Breast epithelium (tissue), 4 donors: ENCODE results near the gene ACIN1. TPM values are rescaled to one million over a fixed set of nuclear protein-coding genes. Genes with fewer than 3 reads are reported as not detected.

Experiments
- DNase-seq, 2 donors: peaks; one replicate each; pipeline ENCODE4 v3.0.0-alpha.2; 2019; ENCODE audit warnings: low spot score in 2 of 2
- H3K27ac ChIP-seq, 2 donors: fragments of 200-600 bp; sonication (generic) in 1 of 2; one replicate each; pipeline ENCODE4 v1.5.1; 2016 to 2019; ENCODE audit warnings: mild to moderate bottlenecking in 1 of 2
- H3K27me3 ChIP-seq, 2 donors: fragments of 200-600 bp; sonication (generic) in 1 of 2; one replicate each; pipeline versions ENCODE4 v1.5.1 to v1.6.0; 2017 to 2019; ENCODE audit warnings: control low read depth in 1 of 2, mild to moderate bottlenecking in 1 of 2
- H3K36me3 ChIP-seq: fragments of 200-600 bp; one replicate; pipeline ENCODE4 v1.5.1; 2019
- H3K4me1 ChIP-seq, 2 donors: fragments of 200-600 bp; sonication (generic); one replicate each; pipeline ENCODE4 v1.5.1; 2016 to 2019; ENCODE audit warnings: control low read depth in 1 of 2
- H3K4me3 ChIP-seq, 3 donors: fragments of 200-600 bp; sonication (generic); 1 replicate in 2 of 3; 2 replicates in 1 of 3; pipeline ENCODE4 v1.5.1; 2016 to 2019; ENCODE audit warnings: mild to moderate bottlenecking in 3 of 3, moderate library complexity in 2 of 3
- H3K9me3 ChIP-seq, 2 donors: fragments of 200-600 bp; sonication (generic) in 1 of 2; one replicate each; pipeline ENCODE4 v1.5.1; 2016 to 2019; ENCODE audit warnings: control low read depth in 1 of 2
- CTCF ChIP-seq, 3 donors: fragments of 450-650 bp; IDR thresholded peaks; one replicate each; pipeline ENCODE4 v1.5.1; 2016 to 2017; ENCODE audit warnings: antibody characterized with exemption in 3 of 3, mild to moderate bottlenecking in 3 of 3, moderate library complexity in 3 of 3
- POLR2A ChIP-seq: fragments of 450-650 bp; IDR thresholded peaks from one replicate; pipeline ENCODE4 v1.6.1; 2016; ENCODE audit warnings: antibody characterized with exemption, mild to moderate bottlenecking, moderate library complexity
- POLR2AphosphoS5 ChIP-seq, 3 donors: sonication (generic); formaldehyde crosslinking; IDR thresholded peaks; one replicate each; pipeline ENCODE4 v1.6.1; 2017; ENCODE audit warnings: antibody characterized with exemption in 3 of 3
- intact Hi-C: fragments of 100-400 bp; cut with DNase I; formaldehyde crosslinking; loops from one replicate; pipeline ENCODE4 v1.15.1; 2023; ENCODE audit warnings: low total_unique reads
- total RNA-seq, 3 donors: library from RNA; depleted of rRNA; stranded (reverse); fragments of >200 nt; gene quantifications; one replicate each; pipeline ENCODE4 v1.1.0, GENCODE V29; 2016

Gene ACIN1
- total RNA-seq, 3 donors from 2014 or later = 106 to 151 (median 145) TPM

GRCh38 chr14:23101213-23101970, 6.5 kb upstream of the ACIN1 start:
- DNase-seq = no peak

DNA sequence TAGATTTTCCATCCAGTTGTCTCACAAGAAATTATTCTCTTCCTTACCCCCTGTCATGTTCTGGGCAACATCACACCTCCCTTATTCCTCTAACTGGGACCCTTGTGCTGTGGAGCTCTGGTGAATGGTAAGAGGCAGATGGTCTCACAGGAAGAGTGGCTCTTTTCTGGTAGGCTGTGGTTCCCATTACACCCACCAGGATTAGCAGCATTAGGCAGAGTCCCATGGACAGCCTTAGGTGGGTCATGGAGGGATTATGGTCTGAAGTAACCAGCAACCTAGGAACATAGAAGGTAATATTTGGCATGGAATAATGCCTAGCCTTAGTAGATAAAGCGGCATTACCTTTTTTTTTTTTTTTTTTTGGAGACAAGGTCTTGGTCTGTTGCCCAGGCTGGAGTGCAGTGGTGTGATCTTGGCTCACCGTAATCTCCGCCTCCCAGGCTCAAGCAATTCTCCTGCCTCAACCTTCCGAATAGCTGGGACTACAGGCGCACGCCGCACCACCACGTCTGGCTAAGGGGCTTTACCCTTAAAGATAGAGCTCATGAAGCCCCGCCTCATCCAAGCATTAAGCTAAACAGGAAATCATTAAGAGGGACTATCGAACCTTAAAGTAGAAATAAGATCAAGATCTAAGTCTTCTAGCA, 4.4 kb upstream of the ACIN1 start:
- H3K36me3 ChIP-seq = no peaks in the 10 kb centered on the region
- H3K9me3 ChIP-seq = no peaks in the 10 kb centered on the region
- DNase-seq = no peak
- H3K4me1 ChIP-seq = peaks cover 0 to 3% of the 10 kb centered on the region in 2 donors
- no peak overlapping the region for H3K27ac ChIP-seq
- intact Hi-C loops = no loop called here
- no peak for TF ChIP-seq CTCF (IDR thresholded peaks at IDR 0.05)
- no peak for TF ChIP-seq POLR2AphosphoS5 (IDR thresholded peaks at IDR 0.05)
- TF ChIP-seq POLR2A = no peak
- no peaks in the 10 kb centered on the region for H3K27me3 ChIP-seq
- no peak overlapping the region for H3K4me3 ChIP-seq

More at GRCh38 chr14:23101213-23101970, 6.5 kb upstream of the ACIN1 start:
- intact Hi-C loops = no loop called here
- no peaks in the 10 kb centered on the region for H3K9me3 ChIP-seq
- H3K36me3 ChIP-seq = no peaks in the 10 kb centered on the region
- H3K27ac ChIP-seq = no peak overlapping the region
- no peaks in the 10 kb centered on the region for H3K27me3 ChIP-seq
- TF ChIP-seq CTCF (IDR thresholded peaks at IDR 0.05) (no peak), POLR2A (no peak), POLR2AphosphoS5 (IDR thresholded peaks at IDR 0.05) (no peak)
- H3K4me3 ChIP-seq = no peak overlapping the region
- peaks cover 0 to 3% of the 10 kb centered on the region in 2 donors for H3K4me1 ChIP-seq

- H3K36me3 ChIP-seq = no peaks in the 10 kb centered on the region
- no peaks in the 10 kb centered on the region for H3K27me3 ChIP-seq
- no peaks in the 10 kb centered on the region for H3K9me3 ChIP-seq
- intact Hi-C loops = no loop called here
- H3K4me3 ChIP-seq = no peak overlapping the region
- TF ChIP-seq CTCF (IDR thresholded peaks at IDR 0.05) = no peak
- no peak for TF ChIP-seq POLR2AphosphoS5 (IDR thresholded peaks at IDR 0.05)
- TF ChIP-seq POLR2A = no peak
- DNase-seq = no peak
- peaks cover 0 to 13% of the 10 kb centered on the region in 2 donors for H3K4me1 ChIP-seq
- H3K27ac ChIP-seq = no peak overlapping the region
Observed at GRCh38 chr14:23097786-23098185, 2.9 kb upstream of the ACIN1 start.

GRCh38 chr14:23095196-23096108, 516 bp upstream of the ACIN1 start, which contains the start of gene C14orf119:
C14orf119 (plus strand) TSS chr14:23095505; CDS start chr14:23097659, 2,154 bp downstream.
- Histone ChIP-seq H3K27me3 (no peaks in the 10 kb centered on the region), H3K27ac (peak within 1 kb of the TSS; percentile 98 to 99), H3K4me3 (peak within 1 kb of the TSS; percentile 68 to 80 (median 74)), H3K4me1 (peaks cover 0 to 16% of the 10 kb centered on the region in 2 donors), H3K9me3 (no peaks in the 10 kb centered on the region), H3K36me3 (no peaks in the 10 kb centered on the region)
- intact Hi-C loops = no loop called here
- TF ChIP-seq CTCF (IDR thresholded peaks at IDR 0.05) (peak in 1 of 3 donors; percentile 26), POLR2AphosphoS5 (IDR thresholded peaks at IDR 0.05) (peak; percentile 6 to 88 (median 61)), POLR2A (peak; percentile 68)
- DNase-seq = peak; percentile 99 to 100
